Measurements from ENCODE around the gene MSGN1.
"Not testable (repeated sequence)": the region's sequence is repeated elsewhere in the genome, so short reads cannot be mapped to it uniquely, and the experiment has no call there.

MSGN1 gene

DNA sequence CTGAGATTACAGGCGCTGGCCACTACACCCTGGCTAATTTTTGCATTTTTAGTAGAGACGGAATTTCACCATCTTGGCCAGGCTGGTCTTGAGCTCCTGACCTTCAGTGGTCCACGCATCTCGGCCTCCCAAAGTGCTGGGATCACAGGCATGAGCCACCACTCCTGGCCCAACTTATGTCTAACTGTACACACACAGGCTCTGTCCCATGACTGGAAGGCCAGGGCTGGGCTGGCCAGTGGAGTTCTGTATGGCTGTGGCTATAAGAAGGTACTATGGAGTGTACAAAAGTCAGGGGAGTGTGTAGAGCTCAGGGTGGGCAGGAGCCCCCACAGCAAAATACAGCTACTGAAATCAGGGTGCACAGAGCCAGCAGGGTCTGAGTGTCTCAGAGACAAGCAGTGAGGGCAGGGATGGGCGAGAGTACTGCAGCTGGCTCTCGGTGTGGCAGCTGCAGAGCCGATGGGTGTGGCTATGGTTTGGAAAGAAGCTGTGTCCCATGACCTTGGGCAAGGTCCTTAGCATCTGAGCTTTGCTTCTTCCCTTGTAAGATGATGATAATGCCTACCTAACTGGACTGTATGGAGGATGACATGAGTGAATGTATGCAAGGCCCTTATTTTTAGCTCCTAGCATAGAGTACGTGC, 10.4 kb upstream of the MSGN1 start:
- DNase-seq: no peak

DNA sequence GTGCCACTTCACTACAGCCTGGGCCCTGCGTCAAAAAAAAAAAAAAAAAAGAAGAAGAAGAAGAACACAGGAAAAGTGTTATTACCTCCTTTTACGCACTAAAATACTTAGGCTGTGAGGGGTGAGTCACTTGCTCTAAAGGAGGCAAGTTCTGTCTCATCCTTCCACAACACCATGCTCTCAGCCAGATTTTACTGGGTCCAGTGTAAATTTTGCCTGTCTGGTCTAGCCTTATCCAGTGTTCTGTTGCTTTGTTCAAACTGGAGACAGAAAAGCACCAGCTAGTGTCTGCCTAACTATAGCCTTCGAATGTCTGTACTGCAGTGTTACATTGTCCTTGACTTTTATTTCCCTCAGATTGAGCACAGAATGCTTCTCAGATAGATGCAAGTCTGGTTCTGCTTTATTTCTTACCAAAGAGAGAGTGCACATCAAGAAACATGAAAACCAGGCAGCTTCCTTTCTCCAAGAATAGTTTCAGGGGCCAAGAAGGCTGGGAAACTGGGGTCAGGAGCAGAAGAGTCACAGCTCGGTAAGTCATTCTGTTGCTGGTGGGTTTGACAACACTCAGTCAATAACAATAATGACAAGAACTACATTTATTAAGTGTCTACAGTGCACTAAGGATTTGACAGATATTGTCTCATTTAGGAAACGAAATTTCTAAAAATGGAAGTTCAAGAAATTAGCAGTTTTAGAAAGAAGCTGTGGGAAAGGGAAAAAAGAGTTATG, 3.1 kb upstream of the MSGN1 start:
- DNase-seq: no peak

DNA sequence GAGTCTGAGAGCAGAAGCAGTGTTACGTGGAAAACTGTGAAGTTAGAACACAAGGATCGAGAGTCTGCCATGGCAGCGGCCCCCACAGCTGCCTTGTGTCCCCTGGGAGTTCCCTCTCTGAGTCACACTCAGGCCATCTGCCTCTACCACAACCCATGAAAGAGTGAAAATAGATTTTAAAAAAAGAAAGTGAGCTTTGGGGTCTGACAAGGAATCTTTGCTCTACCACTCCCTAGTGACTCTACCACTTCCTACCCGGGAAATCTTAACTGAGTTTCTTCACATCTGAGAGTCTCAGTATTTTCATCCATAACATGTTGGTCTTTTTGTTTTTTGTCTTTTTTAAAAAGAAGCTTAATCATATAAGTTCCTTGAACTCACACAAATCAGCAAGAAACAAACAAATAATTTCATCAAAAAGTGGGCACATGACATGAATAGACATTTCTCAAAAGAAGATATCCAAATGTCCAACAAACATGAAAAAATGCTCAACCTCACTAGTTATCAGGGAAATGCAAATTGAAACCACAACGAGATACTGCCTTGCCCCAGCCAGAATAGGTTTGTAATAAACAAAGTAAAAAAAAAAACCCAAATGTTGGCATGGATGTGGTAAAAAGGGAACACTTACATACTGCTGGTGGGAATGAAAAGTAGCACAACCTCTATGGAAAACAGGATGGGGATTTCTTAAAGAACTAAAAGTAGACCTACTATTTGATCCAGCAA, 2.4 kb upstream of the MSGN1 start:
- DNase-seq: no peak

DNA sequence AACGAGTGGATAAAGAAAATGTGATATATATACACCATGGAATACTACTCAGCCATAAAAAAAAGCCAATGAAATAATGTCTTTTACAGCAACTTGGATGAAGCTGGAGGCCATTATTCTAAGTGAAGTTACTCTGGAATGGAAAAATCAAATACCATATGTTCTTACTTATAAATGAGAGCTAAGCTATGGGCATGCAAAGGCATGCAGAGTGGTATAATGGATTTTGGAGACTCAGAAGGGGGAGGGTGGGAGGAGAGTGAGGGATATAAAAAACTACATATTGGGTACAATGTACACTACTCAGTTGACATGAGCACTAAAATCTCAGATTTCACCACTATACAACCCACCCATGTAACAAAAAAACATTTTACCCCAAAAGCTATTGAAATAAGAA, 1.7 kb upstream of the MSGN1 start:
- no peak for DNase-seq

DNA sequence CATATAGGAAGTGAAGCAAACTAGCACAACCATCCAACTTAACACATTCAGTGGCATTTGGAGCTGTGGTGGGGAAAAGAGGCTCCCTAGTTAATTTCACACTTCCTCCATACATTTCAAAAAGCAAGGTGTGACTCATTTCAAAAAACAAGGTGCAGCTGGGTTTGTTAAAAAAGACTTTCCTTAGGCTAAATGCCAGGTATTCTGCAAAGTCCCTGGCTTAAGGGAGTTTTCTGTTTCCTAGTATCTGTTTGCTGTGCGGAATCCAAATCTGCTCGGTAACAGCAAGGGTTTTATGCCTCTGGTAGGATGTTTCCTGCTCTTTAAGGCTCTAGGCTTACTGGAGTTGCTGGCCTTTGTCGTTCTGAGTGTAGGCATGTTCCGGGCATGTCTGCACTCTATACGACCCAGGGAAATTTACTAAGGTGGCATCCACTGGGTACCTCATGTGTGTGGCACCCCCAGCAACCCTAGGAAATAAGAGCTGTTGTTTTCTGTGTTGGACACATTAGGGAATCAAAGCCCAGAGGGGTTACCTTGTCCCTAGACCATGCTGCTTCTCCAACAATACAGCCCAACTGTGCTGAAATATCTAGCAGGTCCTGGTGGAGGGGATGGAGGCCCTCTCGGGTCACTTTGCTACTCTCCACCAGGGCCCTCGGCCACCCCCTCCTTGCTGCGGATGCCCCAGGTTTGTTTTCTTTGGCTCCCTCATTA, 634 bp upstream of the MSGN1 start:
- DNase-seq: no peak

DNA sequence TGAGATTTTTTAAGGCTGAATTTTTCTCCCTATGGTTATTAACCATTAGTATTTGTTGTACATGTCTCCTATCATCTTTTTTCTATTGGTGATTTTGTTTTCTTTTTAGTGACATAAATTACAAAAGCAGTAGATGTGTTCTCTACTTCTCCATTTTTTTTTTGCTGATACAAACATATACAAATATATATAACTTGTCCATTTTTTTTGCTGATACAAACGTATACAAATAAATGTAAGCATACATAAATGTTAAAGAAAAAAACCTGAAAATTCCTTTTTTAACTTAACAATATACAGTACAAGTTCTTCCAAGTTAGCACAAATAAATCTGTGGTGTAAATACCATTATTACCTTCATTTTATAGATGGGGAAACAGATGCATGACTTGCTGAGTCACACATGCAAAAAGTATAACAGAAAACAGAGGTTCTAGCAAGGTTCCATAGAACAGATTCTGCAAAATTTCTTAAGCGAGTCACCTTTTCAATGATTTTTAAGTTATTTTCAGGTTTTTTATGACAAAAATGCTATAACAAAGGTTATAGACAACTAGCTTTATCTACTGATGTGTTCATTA, 2.1 kb downstream of the MSGN1 start:
- no peak for DNase-seq

DNA sequence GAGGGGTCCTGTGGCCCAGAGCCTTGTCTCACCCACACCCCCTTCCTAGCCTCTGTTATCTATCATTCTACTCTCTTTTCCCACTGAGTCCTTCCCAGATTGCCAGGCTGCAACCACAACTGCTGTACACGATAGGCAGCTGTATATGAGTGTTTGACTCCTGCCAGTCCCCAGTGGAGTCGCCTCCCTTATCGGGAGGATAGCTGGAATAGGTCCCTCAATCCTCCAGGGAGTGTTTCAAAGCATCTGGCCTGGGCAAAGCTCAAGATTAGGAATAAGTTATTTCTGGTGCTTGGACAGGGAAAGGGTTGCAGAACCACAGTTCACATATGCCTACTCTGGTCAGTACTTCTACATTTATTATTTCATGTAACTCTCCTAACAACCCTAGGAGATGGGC, 4.8 kb downstream of the MSGN1 start:
- no peak for DNase-seq

DNA sequence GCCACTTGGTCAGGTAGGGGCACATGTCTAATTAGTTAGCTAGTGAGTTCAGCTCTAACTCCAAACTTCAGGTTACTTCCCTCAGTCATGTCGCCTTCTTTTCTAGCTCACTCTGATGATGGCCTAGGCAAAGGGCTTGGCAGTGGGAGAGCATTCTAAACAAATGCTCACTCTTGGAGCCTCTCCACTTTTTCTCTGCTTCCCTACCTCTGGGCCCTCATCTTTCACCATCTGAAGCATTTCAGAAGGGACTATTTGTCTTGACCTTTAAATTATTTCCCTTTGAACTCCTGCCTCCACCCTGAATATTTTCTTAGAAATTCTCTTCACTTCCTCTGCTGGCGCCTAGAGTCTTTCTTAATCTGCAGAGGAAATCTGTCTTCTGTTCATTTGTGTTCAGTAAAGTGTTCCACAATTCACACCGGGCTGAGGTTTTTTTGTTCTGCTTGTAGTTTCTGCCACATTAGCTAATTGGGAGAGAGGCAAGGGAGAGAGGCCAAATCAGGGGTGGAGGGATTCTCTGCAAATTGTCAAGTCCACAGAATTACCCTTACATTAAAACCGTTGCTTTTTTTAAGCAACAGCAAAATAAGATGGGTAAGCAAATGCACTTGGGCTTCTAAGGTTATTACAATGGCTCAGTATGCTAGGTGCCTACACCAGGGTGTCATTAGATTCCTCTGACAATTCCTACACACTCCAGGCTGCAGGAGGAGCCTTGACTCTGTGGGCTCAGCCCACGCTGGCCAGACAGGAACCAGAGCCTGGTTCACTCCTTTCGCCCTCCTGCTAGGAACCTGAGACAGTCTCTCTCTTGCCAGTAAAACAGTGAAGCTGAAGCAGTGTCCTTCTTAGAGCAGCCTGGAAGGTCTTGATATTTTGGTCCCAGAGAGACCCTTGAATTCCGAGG, 5.5 kb downstream of the MSGN1 start:
- no peak for DNase-seq

DNA sequence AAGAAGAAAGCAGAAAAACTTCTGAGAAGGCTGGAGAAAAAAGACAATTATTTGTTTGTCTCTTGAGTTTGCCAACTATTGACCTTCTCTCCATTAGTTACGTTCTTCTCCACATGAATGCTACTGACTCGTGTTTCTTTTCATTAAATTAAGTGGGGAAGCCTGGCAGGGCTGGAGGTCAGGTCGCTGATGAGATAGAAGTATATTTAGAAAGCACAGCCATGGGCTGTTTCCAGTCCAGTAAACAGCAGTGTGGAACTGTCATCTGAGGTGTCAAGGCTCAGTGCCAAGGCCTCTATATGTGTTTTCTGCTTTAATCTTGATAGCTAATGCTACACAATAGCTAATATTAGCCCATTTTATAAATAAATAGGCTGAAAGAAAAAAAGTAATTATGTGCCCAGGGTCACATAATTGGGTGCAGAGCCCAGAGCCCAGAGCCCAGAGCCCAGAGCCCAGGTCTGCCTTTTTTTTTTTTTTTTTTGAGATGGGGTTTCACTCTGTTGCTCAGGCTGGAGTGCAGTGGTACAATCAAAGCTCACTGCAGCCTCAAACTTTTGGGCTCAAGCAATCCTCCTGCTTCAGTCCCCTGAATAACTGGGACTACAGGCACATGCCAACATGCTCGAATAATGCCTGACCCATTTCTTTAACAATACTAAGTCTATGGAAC, 6.3 kb downstream of the MSGN1 start:
- no peak for DNase-seq

DNA sequence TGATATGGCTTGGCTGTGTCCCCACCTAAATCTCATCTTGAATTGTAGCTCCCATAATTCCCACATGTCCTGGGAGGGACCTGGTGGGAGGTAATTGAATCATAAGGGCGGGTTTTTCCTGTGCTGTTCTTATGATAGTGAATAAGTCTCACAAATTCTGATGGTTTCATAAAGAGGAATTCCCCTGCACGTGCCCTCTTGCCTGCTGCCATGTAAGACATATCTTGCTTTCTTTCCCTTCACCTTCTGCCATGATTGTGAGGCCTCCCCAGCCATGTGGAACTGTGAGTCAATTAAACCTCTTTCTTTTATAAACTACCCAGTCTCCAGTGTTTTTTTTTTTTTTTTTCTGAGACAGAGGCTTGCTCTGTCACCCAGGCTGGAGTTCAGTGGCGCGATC, 7.4 kb downstream of the MSGN1 start:
- not testable (repeated sequence) for DNase-seq

DNA sequence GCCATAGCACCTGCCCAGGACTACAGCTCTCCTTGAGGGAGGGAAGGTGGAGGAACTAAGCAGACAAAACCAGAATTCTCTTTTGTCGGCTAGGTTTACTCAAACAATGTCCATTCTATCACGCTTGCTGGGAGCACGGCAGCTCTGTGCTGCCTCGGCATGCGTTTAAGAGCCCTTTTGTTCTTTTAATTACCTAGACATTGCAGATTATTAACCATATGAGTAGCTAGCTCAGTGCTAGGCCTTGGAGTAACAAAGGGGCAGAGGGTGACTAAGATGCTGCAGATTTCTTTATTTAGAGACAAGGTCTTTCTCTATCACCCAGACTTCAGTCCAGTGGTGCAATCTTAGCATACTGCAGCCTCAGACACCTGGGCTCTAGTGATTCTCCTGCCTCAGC, 11.1 kb downstream of the MSGN1 start:
- DNase-seq: no peak

DNA sequence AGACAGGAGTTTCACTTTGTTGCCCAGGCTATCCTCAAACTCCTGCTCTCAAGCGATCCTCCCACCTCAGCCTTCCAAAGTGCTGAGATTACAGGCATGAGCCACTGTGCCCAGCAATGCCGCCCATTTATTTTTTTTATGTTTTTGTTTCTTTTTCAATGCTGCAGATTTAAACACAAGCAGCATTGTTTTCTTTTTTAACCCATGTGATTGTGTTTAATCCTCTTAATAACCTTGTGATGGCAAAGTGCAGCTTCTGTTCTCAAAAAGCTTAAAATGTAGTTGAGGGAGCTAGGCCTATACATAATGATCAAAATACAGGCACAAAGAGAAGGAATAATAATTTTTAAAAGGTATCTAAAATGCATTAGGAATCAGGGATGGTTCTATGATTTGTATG, 11.5 kb downstream of the MSGN1 start:
- no peak for DNase-seq

DNA sequence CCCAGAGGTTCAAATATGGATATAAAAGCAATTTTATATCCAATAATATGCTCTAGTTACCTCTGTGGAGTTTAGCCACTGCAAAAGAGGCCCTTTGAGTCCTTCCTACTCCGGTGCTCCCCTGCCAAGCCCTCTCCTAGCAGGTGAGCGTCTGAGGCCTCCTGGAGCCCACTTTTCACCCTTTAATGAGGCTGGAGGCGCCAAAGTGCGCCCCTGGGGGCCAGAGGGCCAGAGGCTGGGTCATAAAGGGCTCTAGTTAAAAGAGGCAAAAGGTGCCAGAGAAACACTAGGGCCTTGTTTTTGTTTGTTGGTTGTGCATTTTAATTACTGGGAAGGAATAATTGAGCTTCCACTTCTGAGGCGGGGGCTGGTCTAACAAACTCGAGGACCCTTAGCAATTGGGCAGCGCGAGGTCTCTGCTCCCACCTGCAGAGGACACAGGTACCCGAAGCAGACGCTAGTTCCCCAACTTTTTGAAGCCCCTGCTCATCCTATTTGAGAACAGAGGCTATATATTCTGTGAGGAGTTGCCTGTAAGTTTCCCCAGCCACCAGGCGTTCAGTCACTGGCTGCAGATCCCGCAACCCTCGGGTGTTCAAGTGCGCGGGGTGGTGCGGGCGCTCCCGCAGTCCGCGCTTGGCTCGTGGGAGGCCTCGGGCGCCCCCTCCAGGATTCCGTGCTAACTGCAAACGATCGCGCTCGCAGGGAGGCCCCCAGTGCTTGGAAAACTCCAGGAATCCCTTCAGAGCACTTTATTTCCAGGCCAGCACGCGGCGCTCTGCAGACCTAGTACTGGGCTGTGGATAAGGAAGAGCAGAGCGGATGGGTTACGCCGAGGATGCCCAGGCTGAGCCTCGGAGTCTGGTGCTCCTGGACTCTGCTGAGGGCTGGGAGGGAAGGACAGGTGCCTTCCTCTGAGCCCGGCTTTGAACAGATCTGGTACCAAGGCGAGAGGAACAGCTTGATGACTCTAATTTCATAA, 14.1 kb downstream of the MSGN1 start:
- DNase-seq: peak; percentile 74

DNA sequence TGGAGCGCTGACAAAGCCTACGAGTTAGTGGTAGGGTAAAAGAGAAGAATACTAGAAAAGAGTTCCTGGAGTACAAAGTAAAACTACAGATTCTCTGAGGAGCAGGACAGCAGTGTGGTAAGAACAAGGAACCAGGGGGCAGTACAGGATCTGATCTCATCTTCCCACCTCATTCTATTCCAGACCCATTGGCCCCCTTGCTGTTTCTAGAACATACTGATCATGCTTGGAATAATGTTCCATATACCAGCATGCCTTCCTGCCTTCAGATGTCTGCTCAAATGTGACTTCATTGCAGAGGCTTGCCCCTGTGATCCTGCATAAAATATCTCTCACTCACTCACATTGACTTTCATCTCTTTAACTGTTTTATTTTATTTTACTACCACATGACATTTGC, 19.3 kb downstream of the MSGN1 start:
- no peak for DNase-seq

DNA sequence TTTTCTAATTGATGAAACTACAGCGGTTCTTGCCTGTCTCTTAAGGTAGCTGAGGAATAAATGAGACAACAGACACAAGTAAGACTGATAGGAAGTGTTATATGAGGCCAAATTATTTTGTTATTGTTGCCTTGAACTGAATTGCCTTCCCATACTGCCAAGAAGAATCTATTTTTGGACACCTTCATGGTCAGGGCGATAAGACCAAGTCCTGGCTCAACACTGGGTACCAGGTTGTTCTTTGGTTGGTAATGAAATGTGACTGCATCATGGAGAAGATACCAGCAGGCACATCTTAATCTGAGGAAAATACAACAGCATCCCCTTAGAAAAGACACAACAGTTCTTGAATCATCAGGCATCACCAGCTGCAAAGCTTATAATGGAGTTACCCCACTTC, 23.7 kb downstream of the MSGN1 start:
- DNase-seq: no peak

DNA sequence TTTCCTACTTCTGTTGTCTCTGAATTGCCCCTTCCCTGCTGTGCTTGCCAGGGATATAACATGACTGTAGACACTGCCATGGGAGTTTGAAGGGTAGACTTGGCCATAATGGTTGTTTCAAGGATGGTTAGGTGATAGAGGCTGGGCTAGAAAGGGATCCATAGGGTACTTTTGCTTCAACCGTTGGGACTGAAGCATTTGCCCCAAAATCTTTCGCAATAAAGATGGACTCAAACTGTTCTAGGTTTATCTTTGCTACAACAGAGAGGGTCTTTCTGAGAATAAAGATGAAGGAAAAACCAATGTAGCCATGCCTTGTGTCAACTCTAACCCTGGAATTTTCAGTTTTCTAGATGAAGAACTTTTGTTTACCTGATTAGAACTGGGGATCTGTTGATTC, 27.2 kb downstream of the MSGN1 start:
- no peak for DNase-seq

DNA sequence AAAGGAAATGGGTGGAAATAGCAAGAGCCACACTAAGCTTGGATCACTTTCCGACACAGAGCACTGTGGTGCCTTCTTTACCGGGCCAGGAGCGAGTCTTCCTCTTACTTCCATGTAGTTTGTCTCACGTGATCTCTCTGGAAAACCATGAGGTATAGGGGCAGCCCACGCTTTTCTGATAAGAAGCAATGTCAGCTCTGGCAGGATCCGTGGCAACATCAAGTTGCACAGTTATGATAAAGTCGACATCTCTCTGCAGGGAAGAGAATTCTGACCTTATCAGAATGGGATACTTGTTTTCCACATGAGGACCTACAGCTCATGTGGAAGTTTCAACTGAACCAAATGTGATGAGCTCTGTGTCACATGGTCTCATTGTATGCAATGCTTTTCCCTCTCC, 29.5 kb downstream of the MSGN1 start:
- DNase-seq: no peak

DNA sequence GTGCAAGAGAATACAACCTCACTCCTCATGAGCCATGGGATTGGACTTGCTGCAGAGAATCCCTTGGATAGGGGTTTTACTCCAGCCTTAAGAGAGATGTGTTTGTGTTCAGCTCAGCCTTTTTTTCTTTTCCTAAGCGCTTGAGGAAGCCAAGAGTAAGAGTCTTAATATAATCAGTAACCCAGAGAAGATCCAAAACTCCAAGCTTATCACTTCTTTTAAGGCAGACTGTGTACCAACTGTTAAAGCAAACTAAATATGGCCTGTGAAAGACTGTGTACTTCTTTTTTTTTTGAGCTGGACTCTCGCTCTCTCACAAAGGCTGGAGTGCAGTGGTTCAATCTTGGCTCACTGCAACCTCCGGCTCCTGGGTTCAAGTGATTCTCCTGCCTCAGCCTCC, 30.4 kb downstream of the MSGN1 start:
- no peak for DNase-seq

DNA sequence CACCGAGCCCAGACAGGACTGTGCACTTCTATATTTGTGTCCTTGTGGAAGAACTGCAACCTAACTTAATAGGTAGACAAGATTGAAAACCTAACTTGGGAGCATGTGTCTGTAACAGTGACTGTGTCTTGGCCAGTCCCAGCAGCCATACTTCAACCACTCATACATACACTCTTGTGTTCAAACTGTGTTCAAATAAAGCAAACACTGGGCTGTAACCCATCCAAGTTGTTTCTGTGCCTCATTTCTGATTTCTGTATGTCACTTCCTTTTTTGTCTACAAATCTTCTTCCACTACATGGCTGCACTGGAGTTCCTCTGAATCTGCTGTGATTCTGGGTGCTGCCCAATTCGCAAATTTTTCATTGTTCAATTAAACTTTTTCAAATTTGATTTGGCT, 31.0 kb downstream of the MSGN1 start:
- DNase-seq: no peak

DNA sequence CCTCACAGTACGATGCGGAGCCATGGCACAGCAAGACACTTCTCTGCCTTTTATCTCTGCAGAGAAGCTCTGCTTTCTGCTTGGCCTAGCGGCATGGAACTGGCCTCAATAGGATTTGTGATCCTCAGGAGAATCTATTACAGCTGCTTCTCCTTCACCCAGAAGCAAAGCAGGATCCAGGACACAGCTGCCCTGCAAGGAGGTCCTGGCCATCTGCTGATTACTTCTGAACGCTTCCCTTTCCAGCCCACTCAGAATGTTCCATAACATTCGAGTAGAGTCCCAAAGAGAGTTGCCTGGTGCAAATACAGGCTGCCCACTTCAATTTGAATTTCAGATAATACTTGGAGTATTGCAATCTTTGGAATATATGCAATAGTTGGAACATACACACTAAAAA, 33.0 kb downstream of the MSGN1 start:
- no peak for DNase-seq

Measured in HCEC 1CT (cell line).